GM19328 (cell line): ENCODE measurements around the gene EDAR.

Experiments used
- ATAC-seq: cut with Tn5 transposase; IDR thresholded peaks from one replicate; pipeline ENCODE4 v1.9.1; 2021; ENCODE audit warnings: mild to moderate bottlenecking, moderate library complexity; ENCODE audit not compliant: unreplicated experiment

EDAR gene

GRCh38 chr2:108926561-108927380 lies 62.2 kb downstream of the EDAR start:
- no peak for ATAC-seq

- ATAC-seq, result no peak
These were observed 63.3 kb downstream of the EDAR start for GRCh38 chr2:108925735-108926134.

GRCh38 chr2:108925286-108925685 lies 63.7 kb downstream of the EDAR start:
- no peak for ATAC-seq

- ATAC-seq, result no peak
These were observed 64.3 kb downstream of the EDAR start for GRCh38 chr2:108924580-108925251.

- ATAC-seq, result no peak
These were observed 65.1 kb downstream of the EDAR start for GRCh38 chr2:108923736-108924579.

GRCh38 chr2:108923019-108923700 lies 65.9 kb downstream of the EDAR start:
- no peak for ATAC-seq

- ATAC-seq, result no peak
These were observed 66.7 kb downstream of the EDAR start for GRCh38 chr2:108922141-108922915.

GRCh38 chr2:108921096-108922030 lies 67.7 kb downstream of the EDAR start:
- no peak for ATAC-seq

GRCh38 chr2:108920686-108921085 lies 68.3 kb downstream of the EDAR start:
- no peak for ATAC-seq

GRCh38 chr2:108919571-108920373 lies 69.2 kb downstream of the EDAR start:
- ATAC-seq, result no peak

- no peak for ATAC-seq
These were observed 70.1 kb downstream of the EDAR start for GRCh38 chr2:108918941-108919341.

GRCh38 chr2:108918156-108918874 lies 70.7 kb downstream of the EDAR start:
- no peak for ATAC-seq

- no peak for ATAC-seq
These were observed 71.5 kb downstream of the EDAR start for GRCh38 chr2:108917526-108917925.

- ATAC-seq, result no peak
These were observed 72.1 kb downstream of the EDAR start for GRCh38 chr2:108916796-108917421.

- no peak for ATAC-seq
These were observed 72.8 kb downstream of the EDAR start for GRCh38 chr2:108916122-108916795.

- ATAC-seq, result no peak
These were observed 76.5 kb downstream of the EDAR start for GRCh38 chr2:108912629-108912902.
